GM21367 (cell line): ENCODE results near the gene ZNF385B.
A peak's percentile ranks its signal among the peaks of the same experiment; 100 is the strongest.
"Not testable (repeated sequence)": the region's sequence is repeated elsewhere in the genome, so short reads cannot be mapped to it uniquely, and the experiment has no call there.

ENCODE experiments used
- ATAC-seq: cut with Tn5 transposase; IDR thresholded peaks from one replicate; pipeline ENCODE4 v1.9.1; 2021; ENCODE audit not compliant: unreplicated experiment

The ZNF385B gene

DNA sequence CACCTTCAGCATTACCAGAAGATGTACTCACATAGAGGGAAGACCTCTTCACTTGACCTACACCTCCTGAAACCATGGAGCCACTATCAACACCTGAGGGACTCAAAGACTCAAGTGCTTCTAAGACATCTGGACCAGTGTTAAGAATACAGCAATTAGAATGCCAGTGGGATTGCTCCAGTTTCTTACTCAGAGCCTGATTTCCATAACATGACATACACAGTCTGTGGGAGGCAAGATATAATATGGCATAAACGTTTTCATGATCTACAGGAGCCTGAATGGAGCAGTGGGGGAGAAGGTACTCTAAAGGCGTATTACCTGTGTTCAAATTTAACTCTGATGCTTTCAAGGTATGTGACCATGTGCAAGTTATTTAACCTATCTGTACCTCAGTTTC is 57.2 kb downstream of the ZNF385B start:
- no peak for ATAC-seq

DNA sequence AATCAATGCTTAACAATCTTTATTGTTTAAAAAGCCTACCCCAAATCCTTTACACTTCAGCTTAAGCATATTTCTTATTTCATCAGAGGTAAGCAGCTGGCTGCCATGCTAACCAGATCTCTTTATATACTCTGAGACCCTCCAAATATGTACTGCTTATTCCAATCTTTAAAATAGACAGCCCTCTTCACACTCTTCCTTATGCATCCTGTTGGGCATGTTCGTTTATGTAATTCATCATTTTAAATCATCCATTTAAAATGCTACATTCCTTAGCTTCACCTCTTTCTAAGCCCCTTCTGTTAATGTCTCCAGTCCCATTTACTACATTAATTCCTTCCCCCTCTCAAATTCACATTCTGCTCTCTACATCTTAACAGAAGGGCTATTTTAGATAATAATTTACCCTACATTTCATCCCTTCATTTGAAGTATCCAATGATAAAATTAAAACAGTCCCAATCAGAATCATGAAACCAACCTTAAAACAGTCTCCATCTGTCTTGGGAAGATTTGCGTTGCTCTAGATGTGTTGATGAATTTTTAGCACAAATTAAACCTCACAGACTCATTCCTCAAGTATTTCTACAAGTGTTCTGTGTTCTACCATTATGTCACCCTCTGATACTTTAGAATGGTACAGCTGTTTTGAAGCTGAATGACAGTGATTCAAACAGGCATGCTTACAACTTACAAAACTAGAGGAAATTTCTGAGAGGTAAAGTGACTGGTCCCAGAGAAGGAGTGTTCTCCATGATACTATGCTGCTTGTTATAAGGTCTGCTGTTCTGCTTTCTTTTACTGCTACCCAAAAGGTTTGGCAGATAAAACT is 59.1 kb downstream of the ZNF385B start:
- no peak for ATAC-seq

- ATAC-seq, result no peak
These were observed 60.6 kb downstream of the ZNF385B start for GRCh38 chr2:179800776-179801175.

GRCh38 chr2:179796213-179797007 is 65.0 kb downstream of the ZNF385B start:
- ATAC-seq, result no peak

- no peak for ATAC-seq
These were observed 67.5 kb downstream of the ZNF385B start for GRCh38 chr2:179793902-179794301.

DNA sequence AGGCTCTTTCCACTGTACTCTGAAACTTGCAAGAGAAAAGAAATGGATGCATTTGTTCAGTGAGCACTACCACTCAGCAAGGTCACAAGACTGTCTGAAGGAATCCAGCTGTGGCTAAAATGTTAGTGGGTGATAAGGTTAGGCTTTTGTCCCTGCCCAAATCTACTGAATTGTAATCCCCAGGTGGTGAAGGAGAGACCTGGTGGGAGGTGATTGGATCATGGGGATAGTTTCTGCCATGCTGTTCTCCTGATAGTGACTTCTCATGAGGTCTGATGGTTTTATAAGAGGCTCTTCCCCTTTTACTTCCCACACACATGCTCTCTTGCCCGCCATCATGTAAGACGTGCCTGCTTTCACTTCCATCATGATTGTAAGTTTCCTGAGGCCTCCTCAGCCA is 68.2 kb downstream of the ZNF385B start:
- ATAC-seq, result no peak

DNA sequence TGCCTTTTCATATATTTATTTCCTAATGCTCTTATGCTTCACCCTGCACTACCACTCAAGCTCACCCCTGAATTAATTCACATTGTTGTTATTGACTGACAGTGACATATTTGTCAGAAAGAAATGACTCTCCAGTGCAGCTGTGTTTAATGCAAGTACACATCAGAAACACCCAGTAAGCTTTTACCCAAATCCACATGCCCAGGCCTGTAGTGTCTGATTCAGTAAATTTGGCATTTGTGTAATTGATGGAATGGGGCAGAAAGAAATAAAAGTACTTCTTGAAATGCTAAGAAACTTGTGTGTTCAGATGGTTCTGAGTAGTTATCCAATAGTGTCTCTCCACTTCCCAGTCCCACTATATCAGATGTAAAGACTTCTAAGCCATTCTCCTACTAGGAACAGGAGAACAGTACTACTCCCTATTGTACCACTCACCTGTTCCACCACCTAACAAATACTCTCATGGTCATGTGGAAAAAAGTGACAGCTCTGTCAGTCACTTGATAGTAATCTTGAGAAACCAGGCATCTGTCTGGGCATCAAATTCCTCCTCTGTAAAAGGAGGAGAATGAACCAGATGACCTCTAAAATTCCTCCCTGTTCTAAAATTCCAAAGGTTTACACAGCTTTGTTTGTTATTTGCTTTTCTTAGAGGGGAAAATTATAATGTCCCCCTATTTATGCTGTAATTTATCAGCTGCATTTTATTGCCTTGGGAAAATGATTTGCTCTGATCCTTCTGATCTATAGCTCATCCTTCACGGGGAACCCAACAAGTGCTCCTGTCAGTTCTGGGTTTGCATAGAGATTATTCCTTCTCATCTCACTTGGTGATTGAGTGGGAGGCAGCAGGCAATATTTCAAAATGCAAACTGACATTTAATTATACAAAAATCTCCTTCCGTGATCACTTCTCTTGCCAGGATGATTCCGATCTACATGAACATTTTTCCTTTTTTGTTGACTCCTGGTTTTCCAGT is 70.9 kb downstream of the ZNF385B start:
- no peak for ATAC-seq

GRCh38 chr2:179788104-179788503 is 73.3 kb downstream of the ZNF385B start:
- ATAC-seq, result no peak

GRCh38 chr2:179787601-179788000 is 73.8 kb downstream of the ZNF385B start:
- ATAC-seq, result no peak

DNA sequence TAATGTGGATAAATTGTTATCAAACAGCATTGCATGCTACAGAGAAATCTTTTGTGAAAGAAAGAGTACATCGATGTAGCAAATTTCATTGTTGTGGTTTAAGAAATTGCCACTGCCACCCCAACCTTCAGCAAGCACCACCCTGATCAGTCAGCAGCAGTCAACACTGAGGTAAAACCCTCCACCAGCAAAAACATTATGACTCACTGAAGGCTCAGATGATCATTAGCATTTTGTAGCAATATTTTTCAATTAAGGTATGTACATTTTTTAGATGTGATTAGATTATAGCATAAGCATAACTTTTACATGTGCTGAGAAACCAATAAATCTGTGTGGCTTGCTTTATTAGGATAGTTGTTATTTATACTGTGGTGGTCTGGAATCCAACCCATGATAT is 75.5 kb downstream of the ZNF385B start:
- no peak for ATAC-seq

- ATAC-seq, result not testable (repeated sequence)
These were observed 79.1 kb downstream of the ZNF385B start for GRCh38 chr2:179782346-179782745.

- no peak for ATAC-seq
These were observed 87.4 kb downstream of the ZNF385B start for GRCh38 chr2:179773986-179774385.

DNA sequence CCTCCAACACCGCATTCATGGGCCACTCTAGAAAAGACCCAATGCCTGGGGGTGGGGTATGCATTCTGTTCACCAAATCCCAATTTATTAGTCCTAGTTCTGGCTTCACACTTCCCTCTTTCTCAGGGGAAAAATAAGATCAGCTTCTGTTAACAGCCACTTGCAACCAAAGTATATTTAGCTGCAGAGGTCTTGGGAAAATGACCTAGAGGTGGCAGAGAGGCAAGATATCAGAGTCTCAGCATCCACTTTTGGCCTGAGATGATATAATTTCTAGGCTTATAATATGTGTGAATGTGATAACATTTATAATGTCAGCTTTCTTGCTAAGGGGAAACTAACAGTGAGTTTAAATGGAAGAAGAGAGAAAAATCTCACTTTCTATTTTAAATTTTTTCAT is 89.1 kb downstream of the ZNF385B start:
- ATAC-seq, result no peak

DNA sequence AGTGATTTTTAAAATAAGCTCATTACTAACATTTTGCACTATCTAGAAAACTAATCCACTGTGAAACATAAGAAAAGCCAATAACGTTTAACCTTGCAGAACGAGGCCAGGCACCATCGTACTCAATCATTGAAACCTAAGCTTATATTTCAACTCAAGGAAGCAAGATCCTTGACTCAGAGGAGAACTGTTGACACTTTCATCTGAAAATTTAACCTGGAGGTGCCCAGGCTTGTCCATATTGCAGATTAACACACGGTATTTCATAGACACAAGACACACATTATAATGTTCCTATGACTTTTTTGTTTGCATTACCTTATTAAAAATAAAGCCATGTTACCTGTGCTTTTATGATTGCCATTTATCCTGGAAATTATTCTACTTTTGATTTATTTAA is 89.6 kb downstream of the ZNF385B start:
- no peak for ATAC-seq

DNA sequence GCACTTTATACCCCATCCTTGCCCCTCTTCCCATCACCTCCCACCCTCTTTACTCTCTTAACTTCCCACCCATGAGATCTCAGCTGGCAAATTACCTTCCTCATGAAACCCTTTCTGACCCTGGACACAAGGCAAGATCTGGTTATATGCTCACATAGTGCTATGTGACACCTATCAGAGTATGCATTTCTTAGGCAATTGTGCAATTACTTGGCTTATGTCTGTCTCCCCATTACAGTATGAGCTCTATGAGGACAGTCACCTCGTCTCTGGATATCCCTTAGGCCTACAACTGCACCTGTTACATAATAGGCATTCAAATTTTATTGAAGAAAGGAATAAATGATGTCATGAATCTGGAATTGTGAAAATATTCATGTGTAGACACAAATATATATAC is 91.4 kb downstream of the ZNF385B start:
- ATAC-seq, result no peak

- ATAC-seq, result no peak
These were observed 92.1 kb downstream of the ZNF385B start for GRCh38 chr2:179769323-179769722.

GRCh38 chr2:179768765-179769164 is 92.6 kb downstream of the ZNF385B start:
- ATAC-seq, result no peak

DNA sequence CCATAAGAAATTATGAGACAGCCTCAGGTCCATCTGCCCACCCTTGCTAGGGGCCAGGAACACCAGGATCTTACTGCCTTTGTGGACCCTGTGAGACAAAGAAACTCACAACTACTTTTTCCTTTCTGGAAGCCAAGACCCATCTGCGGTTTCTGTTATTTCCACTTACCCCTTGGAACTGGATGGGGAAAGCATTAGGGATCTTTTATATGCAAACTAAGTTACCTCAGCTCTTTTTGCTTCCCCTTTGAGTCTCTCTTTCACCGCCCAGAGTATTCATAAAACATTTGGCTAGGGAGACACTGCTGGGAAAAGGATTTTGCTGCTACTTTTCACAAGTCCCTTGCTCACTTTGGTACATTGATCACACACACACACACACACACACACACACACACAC is 95.7 kb downstream of the ZNF385B start:
- ATAC-seq, result no peak

DNA sequence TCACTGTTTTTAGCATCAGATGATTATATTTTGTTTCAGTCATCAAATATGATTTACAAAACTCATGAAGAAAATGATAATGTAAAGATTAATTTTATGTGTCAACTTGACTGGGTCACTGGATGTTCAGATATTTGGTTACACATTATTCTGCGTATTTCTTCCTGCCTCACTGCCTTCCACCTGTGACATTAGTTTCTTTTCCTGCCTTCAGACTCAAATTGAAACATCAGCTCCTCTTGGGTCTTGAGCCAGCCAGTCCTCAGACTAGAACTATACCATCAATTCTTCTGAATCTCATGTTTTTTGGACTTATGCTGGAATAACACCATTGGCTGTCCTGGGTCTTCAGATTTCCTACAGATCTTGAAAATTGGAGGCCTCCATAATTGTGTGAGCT is 96.7 kb downstream of the ZNF385B start:
- peak; percentile 47 for ATAC-seq

DNA sequence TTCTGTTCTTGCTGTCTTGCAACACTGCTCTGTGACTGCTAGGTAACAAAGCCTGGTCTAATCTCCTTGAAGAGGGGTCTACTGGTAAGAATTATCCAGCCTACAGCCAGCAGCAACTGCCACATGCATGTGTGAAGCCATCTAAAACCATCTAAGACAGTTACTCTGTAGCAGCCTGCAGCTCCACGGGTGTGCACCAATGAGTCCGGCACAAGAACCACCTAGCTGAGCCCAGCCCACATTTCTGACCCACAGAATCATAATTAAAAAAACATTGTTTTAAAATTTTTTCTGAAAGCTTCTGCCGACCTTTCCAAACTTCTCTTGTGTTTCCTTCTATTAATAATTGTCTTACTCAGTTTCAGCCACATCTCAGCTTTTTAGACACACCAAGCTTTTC is 102.8 kb downstream of the ZNF385B start:
- ATAC-seq, result no peak

- ATAC-seq, result no peak
These were observed 110.1 kb downstream of the ZNF385B start for GRCh38 chr2:179751163-179751809.
